Measurements from ENCODE around the gene KMO.

- TF ChIP-seq, protein P1, sequence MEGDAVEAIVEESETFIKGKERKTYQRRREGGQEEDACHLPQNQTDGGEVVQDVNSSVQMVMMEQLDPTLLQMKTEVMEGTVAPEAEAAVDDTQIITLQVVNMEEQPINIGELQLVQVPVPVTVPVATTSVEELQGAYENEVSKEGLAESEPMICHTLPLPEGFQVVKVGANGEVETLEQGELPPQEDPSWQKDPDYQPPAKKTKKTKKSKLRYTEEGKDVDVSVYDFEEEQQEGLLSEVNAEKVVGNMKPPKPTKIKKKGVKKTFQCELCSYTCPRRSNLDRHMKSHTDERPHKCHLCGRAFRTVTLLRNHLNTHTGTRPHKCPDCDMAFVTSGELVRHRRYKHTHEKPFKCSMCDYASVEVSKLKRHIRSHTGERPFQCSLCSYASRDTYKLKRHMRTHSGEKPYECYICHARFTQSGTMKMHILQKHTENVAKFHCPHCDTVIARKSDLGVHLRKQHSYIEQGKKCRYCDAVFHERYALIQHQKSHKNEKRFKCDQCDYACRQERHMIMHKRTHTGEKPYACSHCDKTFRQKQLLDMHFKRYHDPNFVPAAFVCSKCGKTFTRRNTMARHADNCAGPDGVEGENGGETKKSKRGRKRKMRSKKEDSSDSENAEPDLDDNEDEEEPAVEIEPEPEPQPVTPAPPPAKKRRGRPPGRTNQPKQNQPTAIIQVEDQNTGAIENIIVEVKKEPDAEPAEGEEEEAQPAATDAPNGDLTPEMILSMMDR (IDR thresholded peaks at IDR 0.05) = no peak
- TF ChIP-seq POLR2A (IDR thresholded peaks at IDR 0.05) = no peak
Measured at GRCh38 chr1:241553886-241554592, 21.9 kb downstream of the KMO start.
